GM10266 (cell line): Measurements from ENCODE around the gene RGS6.

Experiments
- DNase-seq: peaks from one replicate; pipeline ENCODE4 v3.0.0; 2012; ENCODE audit errors: extremely low spot score
- CTCF ChIP-seq: IDR thresholded peaks from 2 replicates; pipeline ENCODE4 v1.5.1; 2012; ENCODE audit warnings: mild to moderate bottlenecking, low read depth; ENCODE audit not compliant: control insufficient read depth, insufficient read depth; ENCODE audit errors: missing control alignments

RGS6 gene

GRCh38 chr14:72000907-72001306, 68.7 kb downstream of the RGS6 start:
- DNase-seq = no peak
- TF ChIP-seq CTCF = no peak

GRCh38 chr14:72002731-72003130, 70.5 kb downstream of the RGS6 start:
- DNase-seq = no peak
- TF ChIP-seq CTCF = no peak

- no peak for DNase-seq
- no peak for TF ChIP-seq CTCF
These were observed 76.4 kb downstream of the RGS6 start for GRCh38 chr14:72008666-72009065.

GRCh38 chr14:72010474-72010873, 78.2 kb downstream of the RGS6 start:
- DNase-seq = no peak
- no peak for TF ChIP-seq CTCF

GRCh38 chr14:72013721-72014345, 81.6 kb downstream of the RGS6 start:
- no peak for DNase-seq
- TF ChIP-seq CTCF = no peak

GRCh38 chr14:72014486-72014885, 82.3 kb downstream of the RGS6 start:
- no peak for TF ChIP-seq CTCF
- DNase-seq = no peak

- DNase-seq = no peak
- TF ChIP-seq CTCF = no peak
These were observed 85.1 kb downstream of the RGS6 start for GRCh38 chr14:72017290-72017689.
